GM12878 (cell line): ENCODE measurements around the gene ZFHX2. TPM values are rescaled to one million over a fixed set of nuclear protein-coding genes. Genes with fewer than 3 reads are reported as not detected.

ENCODE experiments used
- ATF3 ChIP-seq: IDR thresholded peaks from 2 replicates; pipeline ENCODE4 v1.6.1; 2011; ENCODE audit warnings: low read depth, mild to moderate bottlenecking, low read length, moderate library complexity, borderline replicate concordance; ENCODE audit errors: extremely low read depth
- ATF7 ChIP-seq: fragments of 450-650 bp; IDR thresholded peaks from 2 replicates; pipeline ENCODE4 v1.6.1; 2016; ENCODE audit warnings: low read depth, mild to moderate bottlenecking
- JUND ChIP-seq: IDR thresholded peaks from 2 replicates; pipeline ENCODE4 v1.6.1; 2012; ENCODE audit warnings: low read depth, mild to moderate bottlenecking, low read length, improper control_type of control experiment, moderate library complexity
- LARP7 ChIP-seq: fragments of 450-650 bp; IDR thresholded peaks from 2 replicates; pipeline ENCODE4 v1.6.1; 2017; ENCODE audit warnings: mild to moderate bottlenecking
- MAX ChIP-seq: IDR thresholded peaks from 2 replicates; pipeline ENCODE4 v1.6.1; 2012; ENCODE audit warnings: low read depth, low read length, improper control_type of control experiment
- NBN ChIP-seq: fragments of 450-650 bp; IDR thresholded peaks from 2 replicates; pipeline ENCODE4 v1.6.1; 2016
- PRDM15 ChIP-seq: fragments of 450-650 bp; formaldehyde crosslinking; IDR thresholded peaks from 2 replicates; pipeline ENCODE4 v1.4.0; 2020; ENCODE audit warnings: mild to moderate bottlenecking, moderate library complexity
- RFX5 ChIP-seq: IDR thresholded peaks from 2 replicates; pipeline ENCODE4 v1.6.1; 2011; ENCODE audit warnings: low read depth, low read length, improper control_type of control experiment
- SMARCA5 ChIP-seq: fragments of 450-650 bp; IDR thresholded peaks from 2 replicates; pipeline ENCODE4 v1.6.1; 2017; ENCODE audit warnings: mild to moderate bottlenecking
- SREBF2 ChIP-seq: IDR thresholded peaks from 2 replicates; pipeline ENCODE4 v1.6.1; 2012; ENCODE audit warnings: mild to moderate bottlenecking, low read length
- polyA plus RNA-seq, 11 experiments: library from polyadenylated mRNA; depleted of rRNA in 4 of 11; unstranded in 6 of 11; stranded (reverse) in 5 of 11; fragments of >200 nt; fragmentation: Nextera tagmentation in 4 of 11; fragmentation: Illumina TruSeq in 1 of 11; extraction: Ambion mirVana in 4 of 11; extraction: Trizol in 1 of 11; gene quantifications; 1 replicate in 1 of 11; 2 replicates in 10 of 11; pipeline versions ENCODE4 v1.2.1 to v1.2.3, GENCODE V29; 2011 to 2016; ENCODE audit warnings: inconsistent platforms in 2 of 11, missing spikeins in 2 of 11, low read depth in 1 of 11
- total RNA-seq, 4 experiments: library from RNA; depleted of rRNA in 3 of 4; stranded (reverse); fragments of >200 nt in 3 of 4; fragmentation: Illumina TruSeq in 1 of 4; extraction: Trizol in 1 of 4; gene quantifications; 2 replicates each; pipeline versions ENCODE4 v1.2.1 to v1.2.3, GENCODE V29; 2013 to 2021

The ZFHX2 gene
- total and polyA plus RNA-seq, 10 of the 15 experiments (the other 5 are each of a cell fraction or from before 2014, with no cell fraction given): 0.27 to 2.2 (median 0.55) TPM

GRCh38 chr14:23567186-23568020, 15.8 kb upstream of the ZFHX2 start, which contains the start of gene AP1G2 (continued):
- TF ChIP-seq LARP7 (peak; percentile 65; the same call in 1 of the 2 replicates), NBN (peak; percentile 96), RFX5 (peak; percentile 50; the same call in 1 of the 2 replicates), JUND (no peak), ATF3 (no peak), SMARCA5 (no peak), PRDM15 (CRISPR knock-in tag) (no peak), ATF7 (no peak), MAX (peak; percentile 76; the same call in 1 of the 2 replicates), SREBF2 (no peak)
- TF ChIP-seq, all 136 proteins: peak for 46
